ENCODE data around the gene SLC39A8. TPM values are rescaled to one million over a fixed set of nuclear protein-coding genes. Genes with fewer than 3 reads are reported as not detected.

SLC39A8 gene
- total RNA-seq (2013): 6.5 TPM
- 1 to 10 TPM; 1.8 to 7.8 (median 6.1) TPM for polyA plus RNA-seq
- 3.3 and 3.4 TPM in 2 replicates for polyA minus RNA-seq
- 47.9 to 1,847 (median 68.0) reads per million in 11 experiments for total RNA-seq

DNA sequence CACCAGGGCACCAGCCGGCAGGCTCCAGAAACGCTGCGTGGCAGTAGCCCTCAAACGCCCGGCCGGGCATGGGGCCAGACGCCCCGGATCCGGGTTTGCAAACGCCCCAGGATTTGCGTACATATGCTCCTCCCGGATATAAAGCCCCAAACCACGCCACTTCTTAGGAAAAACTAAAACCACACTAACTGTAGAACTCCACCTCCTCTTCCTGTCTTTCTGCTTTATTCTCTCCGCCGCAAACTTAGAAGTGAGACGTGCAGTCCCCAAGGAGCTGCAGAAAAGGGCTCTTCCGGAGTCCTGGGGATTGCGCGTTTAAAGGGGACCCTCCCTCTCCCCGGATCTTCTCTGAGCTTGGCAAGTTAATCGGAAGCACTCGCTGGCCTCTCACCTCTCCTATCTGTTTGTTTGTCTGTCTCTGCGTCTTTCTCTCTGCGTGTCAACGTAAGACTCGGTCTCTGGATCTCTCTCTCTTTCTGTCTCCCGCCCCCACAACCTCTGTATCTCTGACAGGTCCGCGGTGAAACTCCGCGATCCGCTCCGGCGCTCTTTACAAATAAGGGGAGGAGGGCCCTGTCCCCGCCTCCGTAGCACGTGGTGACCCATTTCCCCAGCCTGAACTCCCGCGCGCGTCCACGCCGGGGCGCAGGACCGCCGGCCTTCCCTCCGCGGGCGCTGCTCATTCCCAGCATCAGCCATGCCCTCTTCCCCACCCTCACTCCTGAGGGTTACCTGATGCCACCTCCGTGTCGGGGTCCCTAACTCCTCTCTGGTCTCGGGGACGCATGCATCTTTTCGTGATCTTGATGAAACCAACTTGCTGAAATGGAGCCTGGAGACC lies at the start of gene SLC39A8:
Gene SLC39A8, minus strand, starts transcription at position 529 of the 841 bp plus-strand sequence. CDS start 820 bp downstream, outside the sequence.
- H3K27me3 Mint-ChIP-seq (ENCODE audit: low read depth in 3 of 3): peaks cover 0 to 6% (median 0%) of the 10 kb centered on the region in 3 donors
- 0% methylated on average over 51 of the region's 54 CpGs for WGBS (ENCODE audit: insufficient coverage)

More for the DNA sequence above, at the start of gene SLC39A8:
- Mint-ChIP-seq H3K4me1 (peaks cover 40% of the 10 kb centered on the region), H3K4me3 (peak within 1 kb of the TSS; percentile 98 to 99), H3K36me3 (peaks cover 0 to 2% of the 10 kb centered on the region in 2 donors), H3K9me3 (peaks cover 0 to 1% (median 0%) of the 10 kb centered on the region in 7 donors), H3K27ac (peak within 1 kb of the TSS; percentile 90 to 98 (median 93))
- H3K4me3 ChIP-seq (replicated peaks in 1 of 3; ENCODE audit: low read depth in 2 of 3, low read length in 3 of 3): peak within 1 kb of the TSS; percentile 81 to 94 (median 84)
- peak; percentile 78 to 85 (median 82) for DNase-seq
- peak; percentile 94 for TF ChIP-seq CTCF (IDR thresholded peaks at IDR 0.05)
- H3K4me1 ChIP-seq (ENCODE audit: control insufficient read depth in 1 of 2, insufficient read depth in 2 of 2, low read length in 2 of 2): peaks cover 25 to 31% of the 10 kb centered on the region in 2 donors
- H3K36me3 ChIP-seq (replicated peaks in 1 of 2; ENCODE audit: control insufficient read depth in 1 of 2, insufficient read depth in 2 of 2, low read length in 2 of 2): no peaks in the 10 kb centered on the region
- peak within 1 kb of the TSS; percentile 88 for H2AFZ ChIP-seq (ENCODE audit: insufficient read depth, low read depth, low read length, poor library complexity, severe bottlenecking)
- H4K20me1 ChIP-seq (ENCODE audit: insufficient read depth, low read length): no peaks in the 10 kb centered on the region
- no peaks in the 10 kb centered on the region for H3K9me3 ChIP-seq (replicated peaks in 1 of 2; ENCODE audit: control insufficient read depth in 1 of 2, insufficient read depth in 1 of 2, low read length in 2 of 2)
- H3K27ac ChIP-seq (ENCODE audit: low read depth in 1 of 2, low read length in 2 of 2): peak within 1 kb of the TSS; percentile 24 to 74
- intact Hi-C loops (cut with micrococcal nuclease): loop anchor here (5.0 to 10.0 kb wide), 3 partner anchors 42 to 90 kb away; no protein-coding TSS in a partner anchor
- H3K27me3 ChIP-seq (ENCODE audit: control insufficient read depth in 2 of 2, insufficient read depth in 2 of 2, low read length in 2 of 2): no peaks in the 10 kb centered on the region
- peak within 1 kb of the TSS; percentile 70 for H3K9ac ChIP-seq (ENCODE audit: insufficient read depth, low read length, poor library complexity, severe bottlenecking)
- H3K4me2 ChIP-seq (replicated peaks; ENCODE audit: extremely low read depth, low read length, poor library complexity, severe bottlenecking): peak within 1 kb of the TSS; percentile 95
- H3K79me2 ChIP-seq (ENCODE audit: insufficient read depth, low read length): peaks cover 15% of the 10 kb centered on the region

Data from CD14-positive monocyte (primary cell).